SK-N-SH (cell line): ENCODE measurements around the gene ASTN2. TPM values are rescaled to one million over a fixed set of nuclear protein-coding genes. Genes with fewer than 3 reads are reported as not detected.

Experiments used
- CTCF ChIA-PET: fragments of 300-600, 350-600 bp; formaldehyde crosslinking; extraction: SDS; loops from one replicate; lab custom pipeline; 2021; lab: Yijun Ruan, JAX
- POLR2A ChIA-PET: fragments of 350-600 bp; sonication (Branson Sonifier 250); formaldehyde crosslinking; extraction: SDS; loops from one replicate; lab custom pipeline; 2020; ENCODE audit warnings: antibody characterized with exemption, inconsistent platforms; lab: Yijun Ruan, JAX
- DNase-seq: peaks from one replicate; pipeline ENCODE4 v3.0.0; 2012
- H2AFZ ChIP-seq: fragments of 200-600 bp; sonication (generic); 2 replicates; pipeline ENCODE4 v1.8.1; 2016; ENCODE audit warnings: antibody characterized with exemption, mild to moderate bottlenecking, low read depth
- H3F3A ChIP-seq: fragments of 200-600 bp; sonication (generic); replicated peaks from 2 replicates; pipeline ENCODE3; 2016; ENCODE audit warnings: antibody characterized with exemption, mild to moderate bottlenecking; ENCODE audit not compliant: insufficient read depth
- H3K27ac ChIP-seq, 2 experiments: fragments of 200-500 bp in 1 of 2; fragments of 200-600 bp in 1 of 2; sonication (Bioruptor generic) in 1 of 2; sonication (generic), shearing (Covaris generic) in 1 of 2; 2 replicates each; pipeline versions ENCODE4 v1.5.1 to v1.6.1; 2014 to 2016; ENCODE audit warnings: low read depth in 2 of 2, inconsistent platforms in 1 of 2, low read length in 1 of 2, mild to moderate bottlenecking in 1 of 2, mixed read lengths in 1 of 2
- H3K27me3 ChIP-seq: fragments of 200-600 bp; sonication (generic), shearing (Covaris generic); 2 replicates; pipeline ENCODE4 v1.6.1; 2016; ENCODE audit warnings: mixed run types; ENCODE audit not compliant: insufficient read depth
- H3K36me3 ChIP-seq, 2 experiments: fragments of 200-500 bp in 1 of 2; fragments of 200-600 bp in 1 of 2; sonication (Bioruptor generic) in 1 of 2; sonication (generic) in 1 of 2; replicated peaks in 1 of 2; 2 replicates each; pipeline versions ENCODE3 to v1.5.1; 2014 to 2016; ENCODE audit warnings: low read length in 1 of 2, mild to moderate bottlenecking in 1 of 2; ENCODE audit not compliant: insufficient read depth in 2 of 2, control insufficient read depth in 1 of 2
- H3K4me1 ChIP-seq, 2 experiments: fragments of 200-500 bp in 1 of 2; fragments of 200-600 bp in 1 of 2; sonication (Bioruptor generic) in 1 of 2; sonication (generic), shearing (Covaris generic) in 1 of 2; 2 replicates each; pipeline versions ENCODE4 v1.5.1 to v1.6.1; 2014 to 2016; ENCODE audit warnings: low read depth in 1 of 2, low read length in 1 of 2, mixed run types in 1 of 2; ENCODE audit not compliant: insufficient read depth in 2 of 2, control insufficient read depth in 1 of 2
- H3K4me2 ChIP-seq: fragments of 200-600 bp; sonication (generic), shearing (Covaris generic); 2 replicates; pipeline ENCODE4 v1.6.1; 2017; ENCODE audit warnings: mixed run types
- H3K4me3 ChIP-seq, 2 experiments: fragments of 200-500 bp in 1 of 2; fragments of 200-600 bp in 1 of 2; sonication (Bioruptor generic) in 1 of 2; sonication (generic), shearing (Covaris generic) in 1 of 2; 2 replicates each; pipeline versions ENCODE4 v1.5.1 to v1.8.1; 2014 to 2016; ENCODE audit warnings: low read depth in 2 of 2, inconsistent platforms in 1 of 2, low read length in 1 of 2, mild to moderate bottlenecking in 1 of 2, mixed read lengths in 1 of 2, moderate library complexity in 1 of 2
- H3K79me2 ChIP-seq: fragments of 200-600 bp; sonication (generic); 2 replicates; pipeline ENCODE4 v1.8.1; 2017; ENCODE audit warnings: mild to moderate bottlenecking; ENCODE audit not compliant: insufficient read depth
- H3K9ac ChIP-seq: fragments of 200-600 bp; sonication (generic); 2 replicates; pipeline ENCODE4 v1.6.1; 2017; ENCODE audit warnings: mixed run types
- H3K9me2 ChIP-seq: fragments of 200-600 bp; sonication (generic); 2 replicates; pipeline ENCODE4 v1.6.1; 2017; ENCODE audit warnings: mixed run types
- H3K9me3 ChIP-seq: fragments of 200-600 bp; sonication (generic); 2 replicates; pipeline ENCODE4 v1.6.1; 2017; ENCODE audit warnings: mixed run types, mild to moderate bottlenecking, moderate library complexity
- H4K20me1 ChIP-seq: fragments of 200-600 bp; sonication (generic); 2 replicates; pipeline ENCODE4 v1.6.1; 2017; ENCODE audit warnings: mild to moderate bottlenecking, mixed run types; ENCODE audit not compliant: insufficient read depth
- CHD2 ChIP-seq: fragments of 150-350 bp; IDR thresholded peaks from 2 replicates; pipeline ENCODE4 v1.6.1; 2018; ENCODE audit warnings: low read length; ENCODE audit not compliant: partially characterized antibody
- CTCF ChIP-seq: fragments of 200-600 bp; sonication (generic); IDR thresholded peaks from 2 replicates; pipeline ENCODE4 v1.6.1; 2017; ENCODE audit warnings: antibody characterized with exemption, mild to moderate bottlenecking, moderate library complexity
- FOSL2 ChIP-seq: IDR thresholded peaks from 2 replicates; pipeline ENCODE4 v1.4.0; 2012; ENCODE audit warnings: low read depth, mild to moderate bottlenecking, moderate library complexity, borderline replicate concordance
- GABPA ChIP-seq: IDR thresholded peaks from 2 replicates; pipeline ENCODE4 v1.4.0; 2012; ENCODE audit warnings: low read depth, mild to moderate bottlenecking
- RAD21 ChIP-seq: IDR thresholded peaks from 2 replicates; pipeline ENCODE4 v1.6.1; 2012; ENCODE audit warnings: mild to moderate bottlenecking, low read length
- RCOR1 ChIP-seq: fragments of 150-350 bp; IDR thresholded peaks from 2 replicates; pipeline ENCODE4 v1.6.1; 2017; ENCODE audit warnings: antibody characterized with exemption, low read length
- RFX5 ChIP-seq: IDR thresholded peaks from 2 replicates; pipeline ENCODE4 v1.6.1; 2012; ENCODE audit warnings: mild to moderate bottlenecking, improper control_type of control experiment, low read length
- TAF1 ChIP-seq: IDR thresholded peaks from 2 replicates; pipeline ENCODE4 v1.6.1; 2012; ENCODE audit warnings: low read depth, mild to moderate bottlenecking, low read length, moderate library complexity, borderline replicate concordance
- TEAD4 ChIP-seq: IDR thresholded peaks from 2 replicates; pipeline ENCODE4 v1.4.0; 2012; ENCODE audit warnings: mild to moderate bottlenecking, borderline replicate concordance; ENCODE audit not compliant: insufficient read depth
- whole genome bisulfite sequencing: methylation state at CpG from one replicate; pipeline ENCODE4 v1.1.6; 2017; ENCODE audit warnings: low lambda C conversion rate; 5-methylcytosine and 5-hydroxymethylcytosine counted together
- polyA plus RNA-seq, 3 experiments: library from polyadenylated mRNA; depleted of rRNA; stranded (reverse); fragments of >200 nt; gene quantifications; 2 replicates each; pipeline ENCODE4 v1.2.3, GENCODE V29; 2012
- TF ChIP-seq, protein P1 (sequence below): IDR thresholded peaks from 2 replicates; pipeline ENCODE4 v1.4.0; 2012; ENCODE audit warnings: low read depth
- TF ChIP-seq, protein P2 (sequence below): IDR thresholded peaks from 2 replicates; pipeline ENCODE4 v1.4.0; 2012; ENCODE audit warnings: low read depth, borderline replicate concordance
- TF ChIP-seq, protein P3 (sequence below): IDR thresholded peaks from 2 replicates; pipeline ENCODE4 v1.6.1; 2012; ENCODE audit warnings: mild to moderate bottlenecking, low read depth, low read length, moderate library complexity
- TF ChIP-seq, protein P4 (sequence below): IDR thresholded peaks from 2 replicates; pipeline ENCODE4; 2012

ASTN2 gene
- polyA plus RNA-seq, 1 of the 3 experiments (the other 2 are of a cell fraction): 6.6 TPM

- Histone ChIP-seq H3K9me3 (no peaks in the 10 kb centered on the region), H3K9me2 (no peaks in the 10 kb centered on the region), H4K20me1 (no peaks in the 10 kb centered on the region), H3K27ac (no peak overlapping the region), H3K4me3 (no peak overlapping the region), H3K79me2 (no peaks in the 10 kb centered on the region)
- no peak for TF ChIP-seq TAF1
- TF ChIP-seq, protein P1, sequence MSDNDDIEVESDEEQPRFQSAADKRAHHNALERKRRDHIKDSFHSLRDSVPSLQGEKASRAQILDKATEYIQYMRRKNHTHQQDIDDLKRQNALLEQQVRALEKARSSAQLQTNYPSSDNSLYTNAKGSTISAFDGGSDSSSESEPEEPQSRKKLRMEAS: no peak
- TF ChIP-seq, protein P2, sequence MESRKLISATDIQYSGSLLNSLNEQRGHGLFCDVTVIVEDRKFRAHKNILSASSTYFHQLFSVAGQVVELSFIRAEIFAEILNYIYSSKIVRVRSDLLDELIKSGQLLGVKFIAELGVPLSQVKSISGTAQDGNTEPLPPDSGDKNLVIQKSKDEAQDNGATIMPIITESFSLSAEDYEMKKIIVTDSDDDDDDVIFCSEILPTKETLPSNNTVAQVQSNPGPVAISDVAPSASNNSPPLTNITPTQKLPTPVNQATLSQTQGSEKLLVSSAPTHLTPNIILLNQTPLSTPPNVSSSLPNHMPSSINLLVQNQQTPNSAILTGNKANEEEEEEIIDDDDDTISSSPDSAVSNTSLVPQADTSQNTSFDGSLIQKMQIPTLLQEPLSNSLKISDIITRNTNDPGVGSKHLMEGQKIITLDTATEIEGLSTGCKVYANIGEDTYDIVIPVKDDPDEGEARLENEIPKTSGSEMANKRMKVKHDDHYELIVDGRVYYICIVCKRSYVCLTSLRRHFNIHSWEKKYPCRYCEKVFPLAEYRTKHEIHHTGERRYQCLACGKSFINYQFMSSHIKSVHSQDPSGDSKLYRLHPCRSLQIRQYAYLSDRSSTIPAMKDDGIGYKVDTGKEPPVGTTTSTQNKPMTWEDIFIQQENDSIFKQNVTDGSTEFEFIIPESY: no peak
- TF ChIP-seq FOSL2: no peak
- TF ChIP-seq TEAD4: no peak
- no peak for TF ChIP-seq GABPA
- no peak for TF ChIP-seq RFX5
- no peak for TF ChIP-seq CHD2
- TF ChIP-seq RAD21: no peak
- TF ChIP-seq, protein P3, sequence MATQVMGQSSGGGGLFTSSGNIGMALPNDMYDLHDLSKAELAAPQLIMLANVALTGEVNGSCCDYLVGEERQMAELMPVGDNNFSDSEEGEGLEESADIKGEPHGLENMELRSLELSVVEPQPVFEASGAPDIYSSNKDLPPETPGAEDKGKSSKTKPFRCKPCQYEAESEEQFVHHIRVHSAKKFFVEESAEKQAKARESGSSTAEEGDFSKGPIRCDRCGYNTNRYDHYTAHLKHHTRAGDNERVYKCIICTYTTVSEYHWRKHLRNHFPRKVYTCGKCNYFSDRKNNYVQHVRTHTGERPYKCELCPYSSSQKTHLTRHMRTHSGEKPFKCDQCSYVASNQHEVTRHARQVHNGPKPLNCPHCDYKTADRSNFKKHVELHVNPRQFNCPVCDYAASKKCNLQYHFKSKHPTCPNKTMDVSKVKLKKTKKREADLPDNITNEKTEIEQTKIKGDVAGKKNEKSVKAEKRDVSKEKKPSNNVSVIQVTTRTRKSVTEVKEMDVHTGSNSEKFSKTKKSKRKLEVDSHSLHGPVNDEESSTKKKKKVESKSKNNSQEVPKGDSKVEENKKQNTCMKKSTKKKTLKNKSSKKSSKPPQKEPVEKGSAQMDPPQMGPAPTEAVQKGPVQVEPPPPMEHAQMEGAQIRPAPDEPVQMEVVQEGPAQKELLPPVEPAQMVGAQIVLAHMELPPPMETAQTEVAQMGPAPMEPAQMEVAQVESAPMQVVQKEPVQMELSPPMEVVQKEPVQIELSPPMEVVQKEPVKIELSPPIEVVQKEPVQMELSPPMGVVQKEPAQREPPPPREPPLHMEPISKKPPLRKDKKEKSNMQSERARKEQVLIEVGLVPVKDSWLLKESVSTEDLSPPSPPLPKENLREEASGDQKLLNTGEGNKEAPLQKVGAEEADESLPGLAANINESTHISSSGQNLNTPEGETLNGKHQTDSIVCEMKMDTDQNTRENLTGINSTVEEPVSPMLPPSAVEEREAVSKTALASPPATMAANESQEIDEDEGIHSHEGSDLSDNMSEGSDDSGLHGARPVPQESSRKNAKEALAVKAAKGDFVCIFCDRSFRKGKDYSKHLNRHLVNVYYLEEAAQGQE: no peak
- TF ChIP-seq CTCF: no peak
- TF ChIP-seq, protein P4, sequence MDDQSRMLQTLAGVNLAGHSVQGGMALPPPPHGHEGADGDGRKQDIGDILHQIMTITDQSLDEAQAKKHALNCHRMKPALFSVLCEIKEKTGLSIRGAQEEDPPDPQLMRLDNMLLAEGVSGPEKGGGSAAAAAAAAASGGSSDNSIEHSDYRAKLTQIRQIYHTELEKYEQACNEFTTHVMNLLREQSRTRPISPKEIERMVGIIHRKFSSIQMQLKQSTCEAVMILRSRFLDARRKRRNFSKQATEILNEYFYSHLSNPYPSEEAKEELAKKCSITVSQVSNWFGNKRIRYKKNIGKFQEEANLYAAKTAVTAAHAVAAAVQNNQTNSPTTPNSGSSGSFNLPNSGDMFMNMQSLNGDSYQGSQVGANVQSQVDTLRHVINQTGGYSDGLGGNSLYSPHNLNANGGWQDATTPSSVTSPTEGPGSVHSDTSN: no peak
- TF ChIP-seq RCOR1: no peak
- TF ChIP-seq, all 33 proteins: peak for 0
- WGBS: 76% methylated on average over 4 of the region's 4 CpGs
- Histone ChIP-seq H3F3A (no peaks in the 10 kb centered on the region), H3K4me2 (no peak overlapping the region), H2AFZ (no peak overlapping the region), H3K4me1 (no peaks in the 10 kb centered on the region), H3K9ac (no peak overlapping the region), H3K36me3 (no peaks in the 10 kb centered on the region), H3K27me3 (no peaks in the 10 kb centered on the region)
- ChIA-PET POLR2A (no interaction called here), CTCF (interaction anchor here (1.4 to 1.8 kb wide), 2 partner anchors 22 to 65 kb away, joined by 3 to 5 read pairs; no protein-coding TSS in a partner anchor)
- no peak for DNase-seq
Observed at GRCh38 chr9:116506685-116507084, 908.2 kb downstream of the ASTN2 start.
